Measurements from ENCODE around the gene CDC42BPA.
"Not testable (repeated sequence)": the region's sequence is repeated elsewhere in the genome, so short reads cannot be mapped to it uniquely, and the experiment has no call there.

CDC42BPA gene

GRCh38 chr1:227058321-227058751 is 260.0 kb downstream of the CDC42BPA start:
- no peak for DNase-seq

GRCh38 chr1:227049253-227049652 is 269.0 kb downstream of the CDC42BPA start:
- no peak for DNase-seq

- DNase-seq: no peak
These were observed 274.5 kb downstream of the CDC42BPA start for GRCh38 chr1:227043755-227044154.

DNA sequence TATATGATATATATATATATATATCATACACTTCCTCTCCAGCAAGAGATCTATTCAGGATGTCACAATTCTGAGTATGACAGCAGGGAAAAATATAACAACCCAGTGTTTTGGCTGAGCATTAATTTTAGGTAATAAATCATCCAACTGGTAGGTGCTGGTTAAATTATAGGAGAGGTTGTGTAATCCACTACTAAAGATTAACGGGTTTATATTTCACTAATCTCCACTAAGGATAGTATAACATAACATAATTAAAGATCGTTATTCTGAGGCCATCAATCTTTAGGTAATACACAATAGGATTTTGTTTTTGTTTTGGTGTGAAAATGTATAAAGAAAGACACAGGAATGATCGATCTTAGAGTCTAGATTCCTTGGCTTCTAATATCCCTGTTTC is 276.0 kb downstream of the CDC42BPA start:
- DNase-seq: no peak

- DNase-seq: no peak
These were observed 279.9 kb downstream of the CDC42BPA start for GRCh38 chr1:227038401-227038800.

DNA sequence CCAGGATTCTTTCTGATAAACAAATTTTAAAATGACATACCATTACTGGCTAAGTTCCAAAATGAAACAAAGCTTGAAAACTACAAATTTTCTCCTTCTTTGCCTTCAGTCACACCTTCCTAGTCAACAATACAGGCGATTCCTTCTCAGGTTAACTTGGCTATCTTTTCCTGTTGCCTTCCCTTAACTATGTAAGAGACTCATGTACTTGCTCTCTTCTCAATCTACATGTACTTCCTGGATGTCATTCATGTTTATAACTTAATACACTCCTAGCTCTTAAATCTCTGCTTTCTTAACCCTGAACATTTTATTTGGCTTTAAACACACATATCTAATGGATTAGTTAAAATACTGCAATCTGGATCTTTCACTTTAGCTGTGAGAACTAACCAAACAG is 281.2 kb downstream of the CDC42BPA start:
- no peak for DNase-seq

GRCh38 chr1:227035316-227035715 is 283.0 kb downstream of the CDC42BPA start:
- DNase-seq: peak; percentile 6

- no peak for DNase-seq
These were observed 284.4 kb downstream of the CDC42BPA start for GRCh38 chr1:227033880-227034279.

- DNase-seq: no peak
These were observed 285.9 kb downstream of the CDC42BPA start for GRCh38 chr1:227032396-227032795.

- no peak for DNase-seq
These were observed 301.3 kb downstream of the CDC42BPA start for GRCh38 chr1:227016990-227017389.

- DNase-seq: no peak
These were observed 307.6 kb downstream of the CDC42BPA start for GRCh38 chr1:227010645-227011044.

GRCh38 chr1:227009937-227010336 is 308.4 kb downstream of the CDC42BPA start:
- DNase-seq: no peak

DNA sequence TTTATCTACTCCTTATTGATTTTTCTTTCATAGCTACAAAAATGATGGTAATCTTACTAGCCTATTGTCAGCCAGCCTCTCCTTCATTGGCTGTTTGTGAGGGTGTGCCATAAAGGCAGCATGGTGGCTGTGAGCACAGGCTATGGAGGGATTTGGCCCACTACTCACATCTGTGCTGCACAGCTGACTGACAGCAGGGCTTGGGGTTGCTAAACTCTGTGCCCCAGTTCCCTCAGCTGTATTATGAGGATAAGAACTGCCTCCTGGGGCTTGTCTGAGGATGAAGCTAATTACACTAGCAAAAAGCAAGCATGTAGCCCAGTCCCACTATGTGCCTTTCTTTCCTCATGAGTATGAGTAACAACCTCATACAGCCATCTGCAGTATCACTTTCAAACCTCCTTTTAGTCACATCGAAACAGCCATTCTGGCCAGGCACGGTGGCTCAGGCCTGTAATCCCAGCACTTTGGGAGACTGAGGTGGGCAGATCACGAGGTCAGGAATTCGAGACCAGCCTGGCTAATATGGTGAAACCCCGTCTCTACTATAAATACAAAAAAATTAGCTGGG is 312.0 kb downstream of the CDC42BPA start:
- no peak for DNase-seq

DNA sequence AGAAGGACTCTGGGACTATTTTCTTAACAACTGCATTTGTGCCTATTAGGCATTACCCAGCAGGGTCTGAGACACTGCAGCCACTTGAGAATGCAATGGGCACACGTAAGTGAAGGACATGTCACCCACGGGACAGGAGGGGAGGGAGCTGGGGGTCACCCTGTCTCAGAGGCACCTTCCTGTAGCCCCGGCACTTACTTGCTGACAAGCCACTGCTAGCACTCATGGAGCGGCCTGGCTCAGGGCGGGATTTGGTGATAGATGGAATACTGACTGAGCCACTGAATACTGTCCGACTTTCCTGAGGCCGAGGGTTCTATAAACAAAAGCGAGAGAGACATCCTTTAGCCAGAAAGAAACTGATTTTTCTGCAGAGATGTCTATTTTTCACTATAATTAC is 313.5 kb downstream of the CDC42BPA start:
- DNase-seq: no peak

DNA sequence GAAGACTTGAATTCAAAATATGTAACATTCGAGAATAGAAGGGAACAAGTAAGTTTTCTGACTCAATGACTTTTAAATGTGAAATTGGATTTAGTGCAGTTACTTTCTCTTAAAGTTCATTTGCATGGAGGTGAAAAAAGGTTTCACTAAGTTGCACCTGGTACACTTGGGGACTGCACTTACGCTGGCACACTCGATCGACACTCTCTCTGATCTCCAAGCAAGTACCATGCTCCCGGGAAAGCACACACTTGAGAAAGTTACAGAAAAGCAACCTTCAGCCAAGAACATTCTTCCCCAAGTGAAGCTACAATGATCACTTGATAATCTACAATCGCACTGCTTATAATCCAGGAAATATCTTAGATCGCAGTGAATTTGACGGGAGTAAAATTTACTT is 315.1 kb downstream of the CDC42BPA start:
- no peak for DNase-seq

DNA sequence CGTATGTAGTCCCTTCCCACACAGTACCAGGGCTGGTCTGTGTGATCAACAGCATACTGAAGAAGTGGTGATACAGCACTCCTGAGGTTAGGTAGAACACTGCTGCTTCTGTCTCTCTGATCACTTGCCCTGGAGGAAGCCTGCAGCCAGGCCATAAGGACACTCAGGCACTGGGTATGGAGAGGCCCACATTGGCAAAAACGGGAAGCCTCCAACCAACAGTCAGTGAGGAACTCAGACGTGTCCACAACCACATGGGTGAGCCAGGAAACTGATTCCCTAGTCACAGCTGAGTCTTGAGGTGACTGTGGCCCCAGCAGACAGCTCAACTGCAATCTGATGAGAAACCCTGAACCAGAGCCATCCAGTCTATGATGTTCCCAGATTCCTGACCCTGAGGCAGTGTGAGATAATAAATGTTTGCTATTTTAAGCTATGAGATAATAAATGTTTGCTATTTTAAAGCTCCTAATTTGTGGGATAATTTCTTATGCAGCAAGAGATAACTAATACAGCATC is 315.7 kb downstream of the CDC42BPA start:
- no peak for DNase-seq

GRCh38 chr1:226999579-226999978 is 318.7 kb downstream of the CDC42BPA start:
- not testable (repeated sequence) for DNase-seq

GRCh38 chr1:226995365-226996332 is 322.6 kb downstream of the CDC42BPA start:
- DNase-seq: no peak

GRCh38 chr1:226994586-226995364 is 323.5 kb downstream of the CDC42BPA start:
- DNase-seq: no peak

DNA sequence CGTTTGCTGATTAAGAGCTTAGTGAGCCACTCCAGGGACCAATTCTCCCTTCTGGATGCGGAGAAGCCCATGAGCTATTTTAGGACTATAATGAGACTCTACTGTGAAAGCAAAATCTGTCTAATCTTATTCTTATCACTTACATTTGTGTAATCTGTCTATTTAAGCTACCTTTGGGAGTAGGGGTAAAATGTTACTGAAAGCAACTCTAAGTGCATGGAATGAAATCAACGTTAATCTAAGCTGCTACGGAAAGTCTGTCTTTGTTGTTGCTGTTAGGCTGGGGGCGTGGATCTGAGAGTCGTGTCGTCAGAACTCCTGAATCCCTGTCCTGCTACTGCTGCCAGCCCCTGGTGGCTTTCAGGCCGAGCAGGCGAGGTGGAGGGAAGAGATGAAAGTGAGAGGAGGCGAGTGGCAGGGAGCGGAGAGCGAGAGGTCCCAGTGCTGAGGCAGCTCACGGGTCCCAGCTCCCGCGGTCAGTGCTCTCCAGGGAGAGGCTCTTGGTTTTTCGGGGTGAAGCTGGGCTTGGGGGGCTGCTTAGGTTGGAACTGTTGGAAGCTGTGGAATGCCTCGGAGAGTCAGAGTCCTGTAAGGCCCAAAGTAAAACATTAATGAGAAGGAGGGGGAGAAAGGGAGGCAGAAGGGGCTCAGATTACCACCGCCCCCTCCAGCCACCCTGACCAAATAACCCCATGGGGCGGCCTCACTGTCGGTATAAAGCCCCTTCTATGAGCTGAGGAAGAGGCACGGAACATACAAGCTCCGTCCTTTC is 324.3 kb downstream of the CDC42BPA start:
- DNase-seq: no peak

DNA sequence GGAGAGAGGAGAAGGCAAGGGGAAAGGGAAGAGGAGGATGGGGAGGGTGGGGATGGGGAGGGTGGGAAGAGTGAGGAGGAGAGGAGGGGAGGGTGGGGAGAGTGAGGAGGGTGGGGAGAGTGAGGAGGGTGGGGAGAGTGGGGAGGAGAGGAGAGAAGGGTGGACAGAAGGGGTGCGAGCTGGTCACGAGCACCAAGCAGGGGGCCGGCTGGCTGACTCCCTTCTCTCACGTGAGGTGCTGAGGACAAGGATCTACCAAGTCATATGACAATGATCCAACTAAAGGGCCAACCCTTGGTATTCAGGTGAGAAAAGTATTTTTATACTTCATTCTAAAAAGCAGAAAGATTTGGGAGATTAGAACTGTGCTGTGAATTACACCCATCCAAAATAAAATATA is 326.4 kb downstream of the CDC42BPA start:
- no peak for DNase-seq

GRCh38 chr1:226990133-226990716 is 328.1 kb downstream of the CDC42BPA start:
- DNase-seq: no peak
